Endothelial cell of umbilical vein (primary cell): ENCODE measurements around the gene PRDM8.
"Not testable (repeated sequence)": the region's sequence is repeated elsewhere in the genome, so short reads cannot be mapped to it uniquely, and the experiment has no call there.

Source experiments
- EZH2 ChIP-seq: IDR thresholded peaks from 2 replicates; pipeline ENCODE4 v1.6.1; 2012; ENCODE audit warnings: borderline replicate concordance, low read depth, mild to moderate bottlenecking, moderate library complexity, low read length, inconsistent platforms; ENCODE audit not compliant: severe bottlenecking
- FOS ChIP-seq: IDR thresholded peaks from 2 replicates; pipeline ENCODE4 v1.6.1; 2011; ENCODE audit warnings: mild to moderate bottlenecking, low read length, moderate library complexity, borderline replicate concordance; ENCODE audit not compliant: insufficient read depth
- JUN ChIP-seq: IDR thresholded peaks from 2 replicates; pipeline ENCODE4 v1.6.1; 2011; ENCODE audit warnings: borderline replicate concordance, low read depth; ENCODE audit not compliant: insufficient read length, insufficient read depth
- MYC ChIP-seq: IDR thresholded peaks from one replicate; pipeline ENCODE4 v1.6.1; 2011; ENCODE audit warnings: mild to moderate bottlenecking, low read depth, low read length
- POLR2A ChIP-seq: IDR thresholded peaks from 2 replicates; pipeline ENCODE4 v1.6.1; 2012; ENCODE audit warnings: low read depth, mild to moderate bottlenecking, control low read depth, low read length
- POLR2AphosphoS5 ChIP-seq: IDR thresholded peaks from 2 replicates; pipeline ENCODE4 v1.6.1; 2012; ENCODE audit warnings: low read depth, mild to moderate bottlenecking, control low read depth, low read length, moderate library complexity; ENCODE audit not compliant: insufficient read depth
- TF ChIP-seq, protein P1 (sequence below), 2 donors: IDR thresholded peaks; 1 replicate in 1 of 2; 2 replicates in 1 of 2; pipeline ENCODE4 v1.5.1; 2011; ENCODE audit warnings: low read length in 2 of 2, mild to moderate bottlenecking in 2 of 2, moderate library complexity in 2 of 2, control low read depth in 1 of 2, inconsistent platforms in 1 of 2, low read depth in 1 of 2; ENCODE audit not compliant: insufficient read depth in 1 of 2; ENCODE audit errors: extremely low read depth in 1 of 2
- TF ChIP-seq, protein P2 (sequence below): IDR thresholded peaks from 2 replicates; pipeline ENCODE4 v1.6.1; 2011; ENCODE audit not compliant: insufficient read depth, insufficient read length

DNA sequence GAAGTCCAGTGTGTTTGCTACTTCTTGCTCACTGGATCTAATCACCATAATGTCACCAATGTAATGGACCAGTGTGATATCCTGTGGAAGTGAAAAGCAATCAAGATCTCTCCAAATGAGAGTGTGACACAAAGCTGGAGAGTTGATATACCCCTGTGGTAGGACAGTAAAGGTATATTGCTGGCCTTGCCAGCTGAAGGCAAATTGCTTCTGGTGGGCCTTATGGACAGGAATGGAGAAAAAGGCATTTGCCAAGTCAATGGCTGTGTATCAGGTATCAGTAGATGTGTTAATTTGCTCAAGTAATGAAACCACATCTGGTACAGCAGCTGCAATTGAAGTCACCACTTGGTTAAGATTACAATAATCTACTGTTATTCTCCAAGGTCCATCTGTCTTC is 19.5 kb upstream of the PRDM8 start:
- TF ChIP-seq, protein P1, sequence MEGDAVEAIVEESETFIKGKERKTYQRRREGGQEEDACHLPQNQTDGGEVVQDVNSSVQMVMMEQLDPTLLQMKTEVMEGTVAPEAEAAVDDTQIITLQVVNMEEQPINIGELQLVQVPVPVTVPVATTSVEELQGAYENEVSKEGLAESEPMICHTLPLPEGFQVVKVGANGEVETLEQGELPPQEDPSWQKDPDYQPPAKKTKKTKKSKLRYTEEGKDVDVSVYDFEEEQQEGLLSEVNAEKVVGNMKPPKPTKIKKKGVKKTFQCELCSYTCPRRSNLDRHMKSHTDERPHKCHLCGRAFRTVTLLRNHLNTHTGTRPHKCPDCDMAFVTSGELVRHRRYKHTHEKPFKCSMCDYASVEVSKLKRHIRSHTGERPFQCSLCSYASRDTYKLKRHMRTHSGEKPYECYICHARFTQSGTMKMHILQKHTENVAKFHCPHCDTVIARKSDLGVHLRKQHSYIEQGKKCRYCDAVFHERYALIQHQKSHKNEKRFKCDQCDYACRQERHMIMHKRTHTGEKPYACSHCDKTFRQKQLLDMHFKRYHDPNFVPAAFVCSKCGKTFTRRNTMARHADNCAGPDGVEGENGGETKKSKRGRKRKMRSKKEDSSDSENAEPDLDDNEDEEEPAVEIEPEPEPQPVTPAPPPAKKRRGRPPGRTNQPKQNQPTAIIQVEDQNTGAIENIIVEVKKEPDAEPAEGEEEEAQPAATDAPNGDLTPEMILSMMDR (IDR thresholded peaks at IDR 0.05; ENCODE audit: extremely low read depth in 1 of 2, insufficient read depth in 1 of 2, low read depth in 1 of 2, low read length in 2 of 2), result not testable (repeated sequence)
- not testable (repeated sequence) for TF ChIP-seq POLR2A, POLR2AphosphoS5, JUN, FOS, EZH2, MYC
- TF ChIP-seq, protein P2, sequence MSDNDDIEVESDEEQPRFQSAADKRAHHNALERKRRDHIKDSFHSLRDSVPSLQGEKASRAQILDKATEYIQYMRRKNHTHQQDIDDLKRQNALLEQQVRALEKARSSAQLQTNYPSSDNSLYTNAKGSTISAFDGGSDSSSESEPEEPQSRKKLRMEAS, result not testable (repeated sequence)
